ENCODE measurements around the gene TRIO.

- TF ChIP-seq YY1 (IDR thresholded peaks at IDR 0.05; ENCODE audit: insufficient read depth, insufficient read length) (no peak), ZNF274 (IDR thresholded peaks at IDR 0.05; ENCODE audit: low read depth, low read length) (no peak)
Observed at GRCh38 chr5:14243766-14244165, 100.6 kb downstream of the TRIO start.
